Stimulated activated CD8-positive, alpha-beta memory T cell treated with anti-CD3 and anti-CD28 coated beads, Interleukin-12 subunit alpha, Interleukin-12 subunit beta, amount 100 ng/mL, for 4 hours (primary cell): ENCODE results near the gene FOSL1.

Experiments used
- DNase-seq: peaks from one replicate; pipeline ENCODE4 v3.0.0-alpha.2; 2020; ENCODE audit warnings: low read depth

Gene FOSL1

GRCh38 chr11:65919573-65920371 lies 19.6 kb upstream of the FOSL1 start:
- DNase-seq = no peak

- DNase-seq = peak; percentile 100
These were observed 19.0 kb upstream of the FOSL1 start, which contains the start of gene DRAP1 for GRCh38 chr11:65919141-65919572. Gene DRAP1, plus strand, starts transcription at chr11:65919426. Its CDS starts 76 bp downstream, at chr11:65919502.

DNA sequence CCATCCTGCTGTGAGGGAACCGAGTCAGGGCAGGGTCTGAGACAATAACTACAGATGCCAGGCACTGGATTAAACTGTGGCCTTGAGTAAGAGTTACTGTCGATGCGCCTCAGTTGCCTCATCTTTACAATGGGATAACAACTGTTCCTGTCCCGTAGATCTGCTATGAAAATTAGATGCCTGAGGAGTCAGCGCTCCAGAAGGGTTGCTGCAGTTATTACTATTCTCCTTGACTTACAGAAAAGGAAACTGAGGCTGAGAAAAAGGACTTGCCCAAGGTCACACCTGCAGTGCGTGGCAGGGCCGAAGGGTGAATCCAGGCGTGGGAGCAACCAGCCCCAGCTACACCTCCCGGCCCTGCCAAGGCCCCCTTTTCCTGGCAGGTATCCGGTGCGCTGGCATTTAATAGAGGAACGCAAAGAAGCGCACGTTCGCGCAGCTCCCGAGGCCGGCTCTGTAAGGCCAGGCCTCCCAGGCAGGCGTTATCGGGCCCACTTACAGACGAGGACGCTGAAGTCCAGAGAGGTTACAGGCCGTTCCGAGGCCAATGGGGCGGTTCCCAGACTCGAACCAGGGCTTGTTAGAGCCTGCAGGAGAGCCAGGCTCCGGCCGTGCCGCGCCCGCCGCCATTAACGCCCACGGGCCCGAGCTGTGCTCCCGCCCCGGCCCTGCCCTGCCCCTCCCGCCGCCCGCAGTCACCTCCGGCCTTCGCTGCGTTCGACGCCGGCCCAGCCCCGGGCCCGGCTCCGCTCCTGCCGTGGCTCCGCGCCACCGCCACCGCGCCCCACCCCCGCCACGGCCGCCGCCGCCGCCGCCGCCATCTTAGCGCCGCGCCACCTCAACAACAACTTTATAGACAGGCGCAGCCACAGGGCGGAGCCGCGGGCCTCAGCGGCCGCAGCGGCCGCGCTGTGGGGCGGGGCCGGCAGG lies 18.3 kb upstream of the FOSL1 start, which contains the start of gene C11orf68:
Gene C11orf68, minus strand, starts transcription at position 852 of the 930 bp plus-strand sequence. Its CDS starts 31 bp downstream, at position 821.
- DNase-seq = no peak

DNA sequence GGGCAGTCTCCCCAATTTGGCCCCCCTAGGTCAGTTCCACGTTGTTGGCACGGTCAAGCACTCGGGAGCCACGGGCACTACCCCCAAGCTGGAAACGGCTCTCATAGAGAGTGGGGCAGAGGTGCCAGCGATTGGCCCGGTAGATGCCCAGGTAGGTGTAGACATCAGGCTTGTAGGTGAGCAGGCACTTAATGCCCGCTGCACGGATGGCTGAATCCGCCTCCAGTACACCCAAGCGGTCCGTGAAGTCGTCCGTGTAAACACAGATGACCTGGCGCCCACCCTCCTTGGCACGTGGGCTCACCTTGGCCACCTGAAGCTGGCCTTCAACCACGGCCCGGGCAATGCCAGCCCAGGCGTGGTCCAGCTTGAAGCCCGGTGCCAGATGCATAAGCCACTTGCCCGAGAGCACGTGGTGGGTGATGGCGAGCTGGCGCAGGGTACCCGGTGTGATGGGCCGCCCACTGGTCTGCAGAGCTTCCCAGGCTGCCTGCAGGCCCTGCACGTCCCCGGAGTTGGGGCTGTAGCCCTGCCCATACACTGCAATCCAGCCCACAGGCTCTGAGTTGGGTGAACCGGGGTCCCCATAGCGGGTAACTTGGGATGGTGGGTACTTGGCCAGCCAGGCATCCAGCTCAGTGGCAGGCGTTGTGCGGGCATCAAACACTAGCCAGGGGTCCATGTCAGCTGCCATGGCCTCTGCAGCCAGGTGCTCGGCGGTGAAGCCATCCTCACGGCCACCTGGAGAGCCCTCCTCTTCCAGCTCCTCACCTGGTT lies 17.4 kb upstream of the FOSL1 start:
- DNase-seq = no peak

GRCh38 chr11:65917077-65917433 lies 16.9 kb upstream of the FOSL1 start:
- no peak for DNase-seq

DNA sequence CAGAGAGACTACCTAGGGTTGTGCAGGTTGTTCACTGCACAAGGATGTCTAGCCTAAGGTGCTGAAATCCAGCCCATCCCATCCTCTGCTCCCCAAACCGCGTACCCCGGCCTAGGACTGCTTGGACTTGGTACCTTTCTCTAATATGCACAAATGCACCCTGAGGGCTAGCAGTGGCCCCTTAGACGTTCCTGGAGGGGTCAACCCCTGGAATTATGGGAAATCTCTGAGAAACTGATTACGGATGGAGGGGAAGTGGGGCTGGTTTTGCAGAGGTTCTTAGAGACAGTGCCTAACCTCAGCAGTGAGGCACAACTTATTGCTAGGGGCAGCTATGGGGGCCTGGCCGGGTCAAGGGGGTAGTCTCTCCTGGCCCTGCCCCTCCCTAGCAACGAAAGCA lies 16.2 kb upstream of the FOSL1 start:
- no peak for DNase-seq

- DNase-seq = no peak
These were observed 15.6 kb upstream of the FOSL1 start for GRCh38 chr11:65915821-65916251.

DNA sequence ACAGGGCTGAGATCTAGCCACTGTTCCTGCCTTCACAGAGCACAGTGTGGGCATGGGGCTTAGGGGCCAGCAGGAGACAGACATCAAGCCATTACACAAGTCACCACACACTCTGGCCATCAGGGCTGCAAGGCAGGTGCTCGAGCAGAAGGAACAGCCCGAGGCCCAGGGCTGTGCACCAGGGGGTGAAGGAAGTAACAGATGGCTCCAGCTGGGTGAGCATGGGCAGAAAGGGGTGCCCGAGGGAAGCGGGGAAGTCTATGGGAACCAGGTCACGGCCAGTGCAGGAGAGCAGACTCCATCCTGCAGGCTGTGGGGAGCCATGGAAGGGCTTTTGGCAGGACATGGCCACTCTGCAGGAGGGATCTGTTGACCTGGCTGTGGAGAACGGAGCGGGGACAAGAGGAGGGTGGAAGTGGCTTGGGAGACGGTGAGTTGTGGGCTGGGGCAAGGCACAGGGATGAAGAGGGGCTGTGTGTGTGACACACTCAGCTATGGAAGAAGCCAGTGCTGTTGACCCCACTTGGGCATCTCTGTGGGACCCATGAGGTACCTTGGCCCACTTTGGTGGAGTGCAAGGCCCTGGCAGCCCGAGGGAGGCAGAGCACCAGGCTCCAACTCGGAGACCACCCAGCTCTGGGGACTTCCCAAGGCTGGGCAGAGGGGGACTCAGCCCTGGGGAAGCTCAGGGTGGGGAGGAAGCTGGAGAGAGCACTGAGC lies 15.1 kb upstream of the FOSL1 start:
- no peak for DNase-seq

DNA sequence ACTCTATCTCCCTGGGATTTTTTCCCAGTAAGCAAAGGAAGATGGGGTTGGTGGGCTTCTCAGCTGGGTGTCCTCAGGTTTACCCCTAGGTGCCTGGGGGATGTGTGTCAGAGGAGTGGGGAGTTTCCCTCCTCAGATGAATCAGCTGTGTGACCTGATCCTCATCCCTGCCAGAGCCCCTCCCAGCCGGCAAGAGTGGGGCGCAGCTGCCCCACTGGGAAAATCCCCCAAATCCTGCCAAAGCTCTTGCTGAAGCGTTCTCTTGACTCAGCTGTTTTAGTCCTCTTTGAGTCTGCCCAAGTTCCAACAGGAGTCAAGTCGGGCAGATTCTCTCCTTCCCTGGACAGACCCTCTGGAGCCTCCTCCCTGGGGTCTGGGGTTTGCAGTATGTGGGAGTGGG lies 12.7 kb upstream of the FOSL1 start:
- no peak for DNase-seq

DNA sequence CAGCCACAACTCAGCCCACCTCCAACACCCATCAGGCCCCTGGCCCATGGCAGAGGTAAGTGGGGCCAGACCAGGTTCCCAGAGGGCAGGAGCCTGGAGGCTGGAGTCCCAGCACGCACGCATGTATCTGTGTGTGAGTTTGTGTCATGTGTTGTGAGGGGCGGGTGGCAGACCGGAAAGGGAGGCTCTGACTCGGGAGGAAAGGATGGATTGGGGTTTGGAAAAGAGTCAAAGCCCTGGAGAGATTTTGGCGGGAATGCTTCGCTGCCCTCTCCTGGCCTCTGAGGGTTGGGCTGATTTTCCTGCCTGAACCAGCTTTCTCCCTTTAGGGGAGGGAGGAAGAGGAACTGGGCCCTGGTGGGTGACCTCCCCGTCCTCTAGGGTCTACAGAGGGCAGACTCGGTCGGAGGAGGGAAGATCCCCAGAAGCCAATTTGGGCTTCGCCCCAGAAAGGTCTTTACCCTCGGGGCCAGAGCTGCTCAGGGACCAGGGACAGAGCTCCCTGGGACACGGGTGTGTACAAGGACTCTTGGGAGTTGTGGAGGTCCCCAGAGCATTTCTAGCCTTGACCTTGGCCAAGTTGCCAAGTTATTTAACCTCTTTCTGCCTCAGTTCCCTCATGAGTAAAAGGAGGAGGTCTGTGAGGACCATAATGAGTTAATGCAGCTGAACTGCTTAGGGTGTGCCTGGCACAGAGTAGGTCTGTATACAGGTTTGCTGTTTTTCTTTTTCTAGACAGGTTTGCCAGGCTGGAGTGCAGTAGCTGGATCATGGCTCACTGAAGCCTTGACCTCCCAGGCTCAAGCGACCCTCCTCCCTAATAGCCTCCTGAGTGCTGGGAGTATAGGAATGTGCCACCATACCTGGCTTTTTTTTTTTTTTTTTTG lies 11.7 kb upstream of the FOSL1 start:
- no peak for DNase-seq

GRCh38 chr11:65907878-65908277 lies 7.7 kb upstream of the FOSL1 start:
- DNase-seq = no peak

GRCh38 chr11:65906602-65907001 lies 6.4 kb upstream of the FOSL1 start:
- no peak for DNase-seq

- DNase-seq = no peak
These were observed 3.5 kb upstream of the FOSL1 start for GRCh38 chr11:65903715-65904114.

DNA sequence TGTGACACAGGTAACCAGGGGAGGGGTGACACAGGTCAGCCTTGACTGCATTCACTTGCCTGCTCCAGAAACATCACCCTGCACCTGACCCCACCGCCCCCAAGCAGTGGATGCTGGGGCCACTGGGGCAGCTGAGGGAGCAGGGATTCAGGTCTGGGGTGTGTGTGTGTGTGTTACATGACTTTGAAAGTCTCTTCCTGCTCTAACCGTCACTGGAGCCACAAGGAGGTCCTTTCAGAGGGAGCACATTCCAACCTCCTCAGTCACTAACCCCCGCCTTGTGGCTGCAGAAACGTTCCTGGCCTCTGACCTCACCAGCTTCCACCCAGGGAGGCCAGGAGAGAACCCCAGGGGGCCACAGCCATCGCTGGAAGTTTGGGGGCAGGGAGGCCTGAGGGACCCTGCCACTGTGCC lies 2.9 kb upstream of the FOSL1 start:
- DNase-seq = no peak

GRCh38 chr11:65900899-65901180 lies 652 bp upstream of the FOSL1 start:
- no peak for DNase-seq

GRCh38 chr11:65899356-65900124 lies 648 bp downstream of the FOSL1 start:
- peak; percentile 67 for DNase-seq

GRCh38 chr11:65898656-65899355 lies 1.4 kb downstream of the FOSL1 start:
- DNase-seq = no peak

DNA sequence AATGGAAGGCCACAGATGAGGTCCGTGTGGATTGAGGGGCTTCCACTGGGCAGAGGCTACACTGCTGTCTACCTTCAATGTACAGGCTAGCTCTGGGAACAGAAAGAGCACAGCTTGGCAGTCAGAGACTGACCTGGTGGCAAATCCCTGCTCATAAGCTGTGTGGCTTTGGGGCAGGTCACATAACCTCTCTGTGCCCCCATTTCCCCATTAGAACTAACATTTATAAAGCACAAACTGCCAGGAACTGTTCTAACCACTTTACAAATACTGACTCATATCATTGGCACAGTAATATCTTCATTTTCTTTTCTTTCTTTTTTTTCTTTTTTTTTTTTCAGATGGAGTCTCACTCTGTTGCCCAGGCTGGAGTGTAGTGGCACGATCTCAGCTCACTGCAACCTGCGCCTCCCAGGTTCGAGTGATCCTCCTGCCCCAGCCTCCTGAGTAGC lies 3.1 kb downstream of the FOSL1 start:
- no peak for DNase-seq
